GM19452 (cell line): ENCODE measurements around the gene ZNRF2.
"Not testable (repeated sequence)": the region's sequence is repeated elsewhere in the genome, so short reads cannot be mapped to it uniquely, and the experiment has no call there.

ENCODE experiments used
- ATAC-seq: cut with Tn5 transposase; IDR thresholded peaks from one replicate; pipeline ENCODE4 v1.9.1; 2021; ENCODE audit not compliant: unreplicated experiment

The ZNRF2 gene

GRCh38 chr7:30287625-30288024 is 3.2 kb downstream of the ZNRF2 start:
- ATAC-seq = not testable (repeated sequence)

GRCh38 chr7:30289634-30290033 is 5.2 kb downstream of the ZNRF2 start:
- ATAC-seq = not testable (repeated sequence)

GRCh38 chr7:30290317-30290716 is 5.9 kb downstream of the ZNRF2 start:
- ATAC-seq = not testable (repeated sequence)

- ATAC-seq = not testable (repeated sequence)
These were observed 8.1 kb downstream of the ZNRF2 start for GRCh38 chr7:30292416-30293038.

GRCh38 chr7:30296304-30296703 is 11.9 kb downstream of the ZNRF2 start:
- ATAC-seq = not testable (repeated sequence)

- ATAC-seq = not testable (repeated sequence)
These were observed 13.1 kb downstream of the ZNRF2 start for GRCh38 chr7:30297499-30297898.

- ATAC-seq = not testable (repeated sequence)
These were observed 14.0 kb downstream of the ZNRF2 start for GRCh38 chr7:30298409-30298808.

- ATAC-seq = no peak
These were observed 17.4 kb downstream of the ZNRF2 start for GRCh38 chr7:30301751-30302150.

- ATAC-seq = no peak
These were observed 18.4 kb downstream of the ZNRF2 start for GRCh38 chr7:30302656-30303311.

- ATAC-seq = peak; percentile 74
These were observed 19.1 kb downstream of the ZNRF2 start for GRCh38 chr7:30303312-30304039.

- ATAC-seq = no peak
These were observed 19.9 kb downstream of the ZNRF2 start for GRCh38 chr7:30304177-30304884.

- ATAC-seq = no peak
These were observed 22.6 kb downstream of the ZNRF2 start for GRCh38 chr7:30306976-30307375.

- ATAC-seq = no peak
These were observed 24.0 kb downstream of the ZNRF2 start for GRCh38 chr7:30308389-30308788.

- no peak for ATAC-seq
These were observed 24.9 kb downstream of the ZNRF2 start for GRCh38 chr7:30309302-30309701.

GRCh38 chr7:30309842-30310435 is 25.5 kb downstream of the ZNRF2 start:
- no peak for ATAC-seq

- no peak for ATAC-seq
These were observed 26.4 kb downstream of the ZNRF2 start for GRCh38 chr7:30310674-30311362.

GRCh38 chr7:30312178-30312577 is 27.8 kb downstream of the ZNRF2 start:
- no peak for ATAC-seq

GRCh38 chr7:30313348-30313747 is 29.0 kb downstream of the ZNRF2 start:
- ATAC-seq = no peak

- no peak for ATAC-seq
These were observed 29.4 kb downstream of the ZNRF2 start for GRCh38 chr7:30313793-30314192.

GRCh38 chr7:30315589-30315988 is 31.2 kb downstream of the ZNRF2 start:
- no peak for ATAC-seq
